GM12801 (cell line): ENCODE results near the gene GGNBP2.
A peak's percentile ranks its signal among the peaks of the same experiment; 100 is the strongest.

ENCODE experiments used
- TF ChIP-seq, protein P1 (sequence below): IDR thresholded peaks from one replicate; pipeline ENCODE4 v1.5.1; 2011; ENCODE audit warnings: control low read depth; ENCODE audit not compliant: insufficient read length; ENCODE audit errors: extremely low read depth

Gene GGNBP2

DNA sequence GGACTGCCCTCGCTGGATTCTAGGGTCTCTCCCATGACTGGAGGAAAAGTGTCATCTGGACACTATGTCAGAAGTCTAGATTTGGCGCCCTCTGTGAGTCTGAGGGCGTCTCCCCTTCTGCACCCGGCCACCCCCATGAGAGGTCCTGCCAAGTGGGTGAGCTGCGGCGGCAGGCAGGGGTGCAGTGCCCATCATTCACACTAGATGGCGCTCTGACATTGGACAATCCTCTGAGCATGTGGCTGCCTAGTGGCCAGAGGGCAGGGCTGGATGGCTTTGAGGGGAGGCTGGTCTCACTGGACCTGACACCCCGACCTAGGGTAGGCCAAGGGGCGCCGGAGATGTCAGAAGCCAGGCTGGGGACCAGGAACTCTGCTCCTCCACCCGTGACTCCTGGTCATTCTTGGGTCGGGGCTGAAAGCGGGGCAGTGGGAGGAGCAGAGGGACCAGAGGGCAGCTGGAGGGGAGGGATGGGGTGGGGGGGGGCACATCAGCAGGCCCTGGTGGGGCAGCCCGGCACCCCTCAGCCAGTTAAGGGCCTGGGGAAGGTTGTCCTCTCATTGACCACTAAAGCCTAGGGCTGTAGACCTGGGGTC is 84.6 kb downstream of the GGNBP2 start:
- TF ChIP-seq, protein P1, sequence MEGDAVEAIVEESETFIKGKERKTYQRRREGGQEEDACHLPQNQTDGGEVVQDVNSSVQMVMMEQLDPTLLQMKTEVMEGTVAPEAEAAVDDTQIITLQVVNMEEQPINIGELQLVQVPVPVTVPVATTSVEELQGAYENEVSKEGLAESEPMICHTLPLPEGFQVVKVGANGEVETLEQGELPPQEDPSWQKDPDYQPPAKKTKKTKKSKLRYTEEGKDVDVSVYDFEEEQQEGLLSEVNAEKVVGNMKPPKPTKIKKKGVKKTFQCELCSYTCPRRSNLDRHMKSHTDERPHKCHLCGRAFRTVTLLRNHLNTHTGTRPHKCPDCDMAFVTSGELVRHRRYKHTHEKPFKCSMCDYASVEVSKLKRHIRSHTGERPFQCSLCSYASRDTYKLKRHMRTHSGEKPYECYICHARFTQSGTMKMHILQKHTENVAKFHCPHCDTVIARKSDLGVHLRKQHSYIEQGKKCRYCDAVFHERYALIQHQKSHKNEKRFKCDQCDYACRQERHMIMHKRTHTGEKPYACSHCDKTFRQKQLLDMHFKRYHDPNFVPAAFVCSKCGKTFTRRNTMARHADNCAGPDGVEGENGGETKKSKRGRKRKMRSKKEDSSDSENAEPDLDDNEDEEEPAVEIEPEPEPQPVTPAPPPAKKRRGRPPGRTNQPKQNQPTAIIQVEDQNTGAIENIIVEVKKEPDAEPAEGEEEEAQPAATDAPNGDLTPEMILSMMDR, result peak; percentile 16

GRCh38 chr17:36629970-36630502 is 85.3 kb downstream of the GGNBP2 start:
- TF ChIP-seq, protein P1, result no peak

DNA sequence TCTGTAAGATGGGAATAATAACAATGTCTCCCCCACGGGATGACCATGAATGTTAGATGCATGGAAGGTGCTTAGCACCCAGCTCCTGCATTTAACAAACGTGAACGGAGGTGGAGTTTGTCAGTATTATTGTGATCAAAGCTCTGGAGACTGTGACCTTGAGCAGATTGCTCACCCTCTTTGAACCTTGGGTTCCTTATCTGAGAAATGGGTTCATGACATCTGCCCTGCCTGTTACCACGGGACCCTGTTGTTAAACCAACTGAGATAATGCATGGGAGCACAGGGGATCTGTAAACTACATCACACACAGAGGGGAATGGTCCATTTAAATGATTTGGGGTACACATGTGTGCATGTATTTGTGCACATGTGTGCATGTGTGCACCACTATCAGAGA is 86.3 kb downstream of the GGNBP2 start:
- TF ChIP-seq, protein P1, result no peak

- TF ChIP-seq, protein P1, result no peak
Observed at GRCh38 chr17:36632916-36633771, 88.4 kb downstream of the GGNBP2 start.
